B cell (primary cell): ENCODE measurements around the gene EPB41L4A. TPM values are rescaled to one million over a fixed set of nuclear protein-coding genes. Genes with fewer than 3 reads are reported as not detected.

Experiments used
- ATAC-seq: fragments of 200-7000 bp; cut with Tn5 transposase; one replicate; pipeline ENCODE4 v1.10.0; 2021; ENCODE audit warnings: low read depth, mild to moderate bottlenecking, moderate number of reproducible peaks, moderate library complexity
- CTCF ChIA-PET: fragments of 350-600 bp; sonication (Branson Sonifier 250); formaldehyde crosslinking; loops from one replicate; lab custom pipeline; 2021; ENCODE audit warnings: antibody characterized with exemption, inconsistent platforms; lab: Charles Lee
- POLR2A ChIA-PET: fragments of 350-600 bp; sonication (Branson Sonifier 250); formaldehyde crosslinking; loops from one replicate; lab custom pipeline; 2021; ENCODE audit warnings: antibody characterized with exemption; lab: Charles Lee
- DNase-seq: peaks from one replicate; pipeline ENCODE4 v3.0.0; 2013
- H2AFZ ChIP-seq: 2 replicates; pipeline ENCODE4 v1.6.1; 2012; ENCODE audit warnings: mild to moderate bottlenecking, low read depth, low read length; ENCODE audit not compliant: insufficient read depth, poor library complexity, severe bottlenecking
- H3K27ac ChIP-seq, 2 donors: 1 replicate in 1 of 2; 2 replicates in 1 of 2; pipeline ENCODE4 v1.5.1; 2012 to 2013; ENCODE audit warnings: low read length in 2 of 2, mild to moderate bottlenecking in 2 of 2, moderate library complexity in 1 of 2
- H3K27me3 ChIP-seq, 4 experiments: fragments of 200-600 bp in 1 of 4; sonication (generic) in 1 of 4; replicated peaks in 1 of 4; 1 replicate in 2 of 4; 2 replicates in 2 of 4; pipeline versions ENCODE4 v1.6.1 to v1.7.0; 2013 to 2016; ENCODE audit warnings: low read length in 3 of 4, mild to moderate bottlenecking in 2 of 4, mixed read lengths in 1 of 4, moderate library complexity in 1 of 4; ENCODE audit not compliant: insufficient read depth in 4 of 4, control insufficient read depth in 3 of 4; ENCODE audit errors: control extremely low read depth in 1 of 4
- H3K36me3 ChIP-seq, 2 experiments: replicated peaks in 1 of 2; 1 replicate in 1 of 2; 2 replicates in 1 of 2; pipeline versions ENCODE4 v1.6.1 to v1.7.1; 2013; ENCODE audit warnings: low read length in 1 of 2; ENCODE audit not compliant: insufficient read depth in 2 of 2, control insufficient read depth in 1 of 2; ENCODE audit errors: control extremely low read depth in 1 of 2, extremely low read depth in 1 of 2
- H3K4me1 ChIP-seq, 2 donors: fragments of 200-600 bp in 1 of 2; sonication (generic) in 1 of 2; 1 replicate in 1 of 2; 2 replicates in 1 of 2; pipeline versions ENCODE4 v1.5.1 to v1.6.1; 2013 to 2017; ENCODE audit warnings: low read length in 2 of 2; ENCODE audit not compliant: control insufficient read depth in 2 of 2, insufficient read depth in 2 of 2
- H3K4me2 ChIP-seq: replicated peaks from 2 replicates; pipeline ENCODE3; 2012; ENCODE audit warnings: mild to moderate bottlenecking, low read depth, low read length; ENCODE audit not compliant: poor library complexity, severe bottlenecking
- H3K4me3 ChIP-seq, 5 experiments: fragments of 200-600 bp in 1 of 5; sonication (generic) in 1 of 5; 1 replicate in 3 of 5; 2 replicates in 2 of 5; pipeline versions ENCODE4 v1.5.1 to v1.7.0; 2011 to 2016; ENCODE audit warnings: low read length in 4 of 5, mild to moderate bottlenecking in 4 of 5, low read depth in 2 of 5, control low read depth in 1 of 5, moderate library complexity in 1 of 5; ENCODE audit not compliant: insufficient read depth in 1 of 5; ENCODE audit errors: control extremely low read depth in 1 of 5, extremely low read depth in 1 of 5
- H3K79me2 ChIP-seq: fragments of 200-600 bp; sonication (generic); one replicate; pipeline ENCODE4 v1.6.0; 2016; ENCODE audit warnings: low read length; ENCODE audit not compliant: control insufficient read depth, insufficient read depth
- H3K9ac ChIP-seq: fragments of 200-600 bp; sonication (generic); 2 replicates; pipeline ENCODE4 v1.6.1; 2017; ENCODE audit warnings: mild to moderate bottlenecking, low read length, moderate library complexity
- H3K9me3 ChIP-seq, 3 donors: one replicate each; pipeline versions ENCODE4 v1.6.1 to v1.7.1; 2013; ENCODE audit warnings: low read length in 2 of 3; ENCODE audit not compliant: control insufficient read depth in 2 of 3, insufficient read depth in 1 of 3; ENCODE audit errors: control extremely low read depth in 1 of 3
- H4K20me1 ChIP-seq: 2 replicates; pipeline ENCODE4 v1.6.0; 2012; ENCODE audit warnings: mild to moderate bottlenecking, low read length; ENCODE audit not compliant: insufficient read depth, control insufficient read depth, poor library complexity, severe bottlenecking
- H3K27ac Mint-ChIP-seq: one replicate; pipeline ENCODE4 v1.8.0; 2021; ENCODE audit warnings: mixed read lengths
- H3K27me3 Mint-ChIP-seq: one replicate; pipeline ENCODE4 v1.8.0; 2021; ENCODE audit warnings: mixed read lengths
- H3K4me1 Mint-ChIP-seq: one replicate; pipeline ENCODE4 v1.8.0; 2021; ENCODE audit warnings: mixed read lengths
- H3K4me3 Mint-ChIP-seq: one replicate; pipeline ENCODE4 v1.8.0; 2021; ENCODE audit warnings: mixed read lengths
- H3K9me3 Mint-ChIP-seq: one replicate; pipeline ENCODE4 v1.8.0; 2022; ENCODE audit warnings: mixed read lengths; ENCODE audit not compliant: insufficient read depth
- CTCF ChIP-seq: fragments of 200-600 bp; IDR thresholded peaks from one replicate; pipeline ENCODE4 v1.8.0; 2022; ENCODE audit warnings: antibody characterized with exemption, mild to moderate bottlenecking
- EZH2 ChIP-seq: IDR thresholded peaks from 2 replicates; pipeline ENCODE4 v1.6.1; 2012; ENCODE audit warnings: borderline replicate concordance, low read depth, mild to moderate bottlenecking, moderate library complexity, low read length; ENCODE audit not compliant: insufficient read depth, poor library complexity, severe bottlenecking
- WGBS: methylation state at CpG from one replicate; pipeline ENCODE4 v1.1.5; 2013; ENCODE audit warnings: missing lambda C conversion rate; ENCODE audit not compliant: insufficient coverage; 5-methylcytosine and 5-hydroxymethylcytosine counted together
- intact Hi-C: fragments of 100-400 bp; cut with micrococcal nuclease; formaldehyde crosslinking; loops from one replicate; pipeline ENCODE4 v1.10.0; 2022
- polyA plus RNA-seq: library from polyadenylated mRNA; depleted of rRNA; stranded (reverse); fragments of >200 nt; gene quantifications from 2 replicates; pipeline ENCODE4 v1.2.3, GENCODE V29; 2012
- total RNA-seq, 2 donors: library from RNA; stranded (reverse); fragments of 120-200 nt in 1 of 2; gene quantifications; 1 replicate in 1 of 2; 2 replicates in 1 of 2; pipeline versions ENCODE4 v1.2.3 to v1.2.4, GENCODE V29; 2013 to 2022

Gene EPB41L4A
- total and polyA plus RNA-seq, 2 donors (not counting 1 experiment from before 2014, with no cell fraction given): 1.8 to 12.9 TPM

DNA sequence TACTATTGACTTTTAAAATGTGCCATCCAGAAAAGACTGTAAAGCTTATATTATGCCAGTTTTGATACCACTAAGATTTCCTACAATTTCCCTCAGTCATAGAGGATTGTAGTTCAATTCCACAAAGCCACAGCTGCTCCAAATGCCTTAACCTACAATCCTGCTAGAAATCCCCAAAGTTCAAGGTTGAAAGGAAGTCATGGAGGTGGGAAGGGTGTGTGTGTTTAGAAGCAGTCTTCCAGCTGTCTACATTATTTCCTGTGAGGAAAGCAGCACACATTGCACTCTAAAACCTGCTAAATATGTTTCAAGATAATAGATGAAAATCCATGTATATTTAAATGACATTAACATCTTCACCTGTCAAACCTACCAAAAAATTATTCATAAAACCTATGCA is 11.8 kb downstream of the EPB41L4A start:
- H3K4me3 Mint-ChIP-seq: no peak overlapping the region
- H3K4me1 Mint-ChIP-seq: peaks cover 11% of the 10 kb centered on the region
- no peaks in the 10 kb centered on the region for H3K9me3 Mint-ChIP-seq
- ChIA-PET POLR2A (no interaction called here), CTCF (interaction anchor here (1.2 kb wide), 1 partner anchor 11 kb away, joined by 3 read pairs; no protein-coding TSS in a partner anchor)
- no peaks in the 10 kb centered on the region for H3K36me3 ChIP-seq
- H3K4me1 ChIP-seq: no peaks in the 10 kb centered on the region
- no peak overlapping the region for H2AFZ ChIP-seq
- peaks cover 23% of the 10 kb centered on the region for H3K27me3 Mint-ChIP-seq
- no peak for TF ChIP-seq EZH2
- TF ChIP-seq CTCF: no peak
- intact Hi-C loops: no loop called here
- H4K20me1 ChIP-seq: no peaks in the 10 kb centered on the region
- H3K9ac ChIP-seq: no peak overlapping the region
- ATAC-seq: no peak
- H3K4me2 ChIP-seq: no peak overlapping the region
- peaks cover 0 to 4% (median 1%) of the 10 kb centered on the region in 4 experiments for H3K27me3 ChIP-seq
- H3K9me3 ChIP-seq: no peaks in the 10 kb centered on the region
- H3K27ac ChIP-seq: no peak overlapping the region
- no peaks in the 10 kb centered on the region for H3K79me2 ChIP-seq
- DNase-seq: no peak
- H3K27ac Mint-ChIP-seq: no peak overlapping the region
- H3K4me3 ChIP-seq: no peak overlapping the region

- ChIA-PET CTCF (interaction anchor here (0.7 to 1.9 kb wide), 3 partner anchors 11 to 174 kb away, joined by 3 to 7 read pairs (median 4); no protein-coding TSS in a partner anchor), POLR2A (no interaction called here)
- no peak overlapping the region for H3K9ac ChIP-seq
- TF ChIP-seq CTCF: no peak
- TF ChIP-seq EZH2: no peak
- intact Hi-C loops: no loop called here
- WGBS: no CpG with 5 or more reads among the region's 1 CpG
- Mint-ChIP-seq H3K9me3 (no peaks in the 10 kb centered on the region), H3K4me1 (peaks cover 6% of the 10 kb centered on the region), H3K27ac (no peak overlapping the region), H3K27me3 (peaks cover 9% of the 10 kb centered on the region), H3K4me3 (no peak overlapping the region)
- ATAC-seq (no peak), DNase-seq (no peak)
- H3K4me3 ChIP-seq: no peak overlapping the region
- no peaks in the 10 kb centered on the region for H3K4me1 ChIP-seq
- no peak overlapping the region for H3K4me2 ChIP-seq
- H4K20me1 ChIP-seq: no peaks in the 10 kb centered on the region
- H3K27me3 ChIP-seq: no peaks in the 10 kb centered on the region
- no peak overlapping the region for H2AFZ ChIP-seq
- H3K9me3 ChIP-seq: no peaks in the 10 kb centered on the region
- no peaks in the 10 kb centered on the region for H3K79me2 ChIP-seq
- no peaks in the 10 kb centered on the region for H3K36me3 ChIP-seq
- H3K27ac ChIP-seq: no peak overlapping the region
Observed at GRCh38 chr5:112403069-112403468, 16.0 kb downstream of the EPB41L4A start.
